ENCODE data around the gene FOS. TPM values are rescaled to one million over a fixed set of nuclear protein-coding genes. Genes with fewer than 3 reads are reported as not detected.
"Not testable (repeated sequence)": the region's sequence is repeated elsewhere in the genome, so short reads cannot be mapped to it uniquely, and the experiment has no call there.

Gene FOS
- polyA plus RNA-seq, 1 donor from 2014 or later: 296 TPM

GRCh38 chr14:75301666-75302325, 23.2 kb downstream of the FOS start:
- H4K20me1 ChIP-seq (ENCODE audit: insufficient read depth): no peaks in the 10 kb centered on the region
- H3F3A ChIP-seq (ENCODE audit: insufficient read depth, low read length, poor library complexity, severe bottlenecking): no peaks in the 10 kb centered on the region
- H3K36me3 ChIP-seq (ENCODE audit: insufficient read depth, low read length): no peaks in the 10 kb centered on the region
- H2AFZ ChIP-seq (ENCODE audit: low read depth, low read length): no peak overlapping the region
- no peaks in the 10 kb centered on the region for H3K79me2 ChIP-seq (replicated peaks; ENCODE audit: insufficient read depth, low read length)
- H3K4me2 ChIP-seq (ENCODE audit: low read length): no peak overlapping the region
- H3K9me3 ChIP-seq (ENCODE audit: low read length): no peaks in the 10 kb centered on the region
- TF ChIP-seq EP300 (conservative IDR thresholded peaks at IDR 0.05; ENCODE audit: poor library complexity, severe bottlenecking) (no peak), MXI1 (conservative IDR thresholded peaks at IDR 0.05; ENCODE audit: poor library complexity, severe bottlenecking) (no peak), EZH2 (IDR thresholded peaks at IDR 0.05; ENCODE audit: borderline replicate concordance, insufficient read depth, low read length, poor library complexity, severe bottlenecking) (no peak)
- H3K27me3 ChIP-seq (ENCODE audit: insufficient read depth, low read depth, low read length): no peaks in the 10 kb centered on the region
- no peak overlapping the region for H3K9ac ChIP-seq (ENCODE audit: low read length)
- no peaks in the 10 kb centered on the region for H3K9me2 ChIP-seq (ENCODE audit: insufficient read depth, low read length)
- H3K4me3 ChIP-seq (ENCODE audit: low read length): no peak overlapping the region
- no peak overlapping the region for H3K27ac ChIP-seq (ENCODE audit: low read length)

- H3F3A ChIP-seq (ENCODE audit: insufficient read depth, low read length, poor library complexity, severe bottlenecking): no peaks in the 10 kb centered on the region
- no peaks in the 10 kb centered on the region for H3K9me3 ChIP-seq (ENCODE audit: low read length)
- no peaks in the 10 kb centered on the region for H3K27me3 ChIP-seq (ENCODE audit: insufficient read depth, low read depth, low read length)
- no peak overlapping the region for H3K4me3 ChIP-seq (ENCODE audit: low read length)
- no peak overlapping the region for H3K9ac ChIP-seq (ENCODE audit: low read length)
- H3K9me2 ChIP-seq (ENCODE audit: insufficient read depth, low read length): no peaks in the 10 kb centered on the region
- H3K36me3 ChIP-seq (ENCODE audit: insufficient read depth, low read length): no peaks in the 10 kb centered on the region
- H4K20me1 ChIP-seq (ENCODE audit: insufficient read depth): no peaks in the 10 kb centered on the region
- no peaks in the 10 kb centered on the region for H3K79me2 ChIP-seq (replicated peaks; ENCODE audit: insufficient read depth, low read length)
- H3K4me2 ChIP-seq (ENCODE audit: low read length): no peak overlapping the region
- no peak overlapping the region for H2AFZ ChIP-seq (ENCODE audit: low read depth, low read length)
- no peak overlapping the region for H3K27ac ChIP-seq (ENCODE audit: low read length)
- TF ChIP-seq RAD21 (conservative IDR thresholded peaks at IDR 0.05) (peak; percentile 86), SMC3 (conservative IDR thresholded peaks at IDR 0.05; ENCODE audit: poor library complexity) (peak; percentile 90), CTCF (IDR thresholded peaks at IDR 0.05; ENCODE audit: poor library complexity, severe bottlenecking) (peak; percentile 83), MXI1 (conservative IDR thresholded peaks at IDR 0.05; ENCODE audit: poor library complexity, severe bottlenecking) (no peak)
These were observed 24.8 kb downstream of the FOS start for GRCh38 chr14:75303381-75303789.

GRCh38 chr14:75306410-75306809, 27.8 kb downstream of the FOS start:
- H4K20me1 ChIP-seq (ENCODE audit: insufficient read depth); H2AFZ ChIP-seq (ENCODE audit: low read depth, low read length); H3K79me2 ChIP-seq (replicated peaks; ENCODE audit: insufficient read depth, low read length); H3K9ac ChIP-seq (ENCODE audit: low read length); H3K36me3 ChIP-seq (ENCODE audit: insufficient read depth, low read length); H3F3A ChIP-seq (ENCODE audit: insufficient read depth, low read length, poor library complexity, severe bottlenecking); H3K27ac ChIP-seq (ENCODE audit: low read length); H3K9me3 ChIP-seq (ENCODE audit: low read length); H3K27me3 ChIP-seq (ENCODE audit: insufficient read depth, low read depth, low read length); H3K4me2 ChIP-seq (ENCODE audit: low read length); H3K4me3 ChIP-seq (ENCODE audit: low read length); H3K9me2 ChIP-seq (ENCODE audit: insufficient read depth, low read length): not testable (repeated sequence)
